WERI-Rb-1 (cell line): ENCODE results near the gene TMCC3.

Experiments used
- DNase-seq: peaks from one replicate; pipeline ENCODE4 v3.0.0-alpha.2; 2020
- H3K27ac ChIP-seq: fragments of 250-450 bp; sonication (Bioruptor Pico); 2 replicates; pipeline ENCODE4 v1.5.1; 2020; ENCODE audit warnings: mild to moderate bottlenecking, moderate library complexity
- H3K27me3 ChIP-seq: fragments of 250-450 bp; sonication (Bioruptor Pico); 2 replicates; pipeline ENCODE4 v1.5.1; 2021; ENCODE audit warnings: mild to moderate bottlenecking, low read depth, moderate library complexity; ENCODE audit not compliant: insufficient read depth, severe bottlenecking
- H3K36me3 ChIP-seq: fragments of 250-450 bp; sonication (Bioruptor Pico); 2 replicates; pipeline ENCODE4 v1.5.1; 2020; ENCODE audit warnings: mild to moderate bottlenecking, moderate library complexity
- H3K4me3 ChIP-seq: 2 replicates; pipeline ENCODE4 v1.5.1; 2011; ENCODE audit warnings: low read depth, mild to moderate bottlenecking, control low read depth, low read length
- H3K9me3 ChIP-seq: fragments of 250-450 bp; sonication (Bioruptor Pico); 2 replicates; pipeline ENCODE4 v1.5.1; 2021; ENCODE audit warnings: mild to moderate bottlenecking, moderate library complexity; ENCODE audit not compliant: severe bottlenecking
- TF ChIP-seq, protein P1 (sequence below): IDR thresholded peaks from 2 replicates; pipeline ENCODE4 v1.5.1; 2011; ENCODE audit warnings: low read depth, mild to moderate bottlenecking, control low read depth, inconsistent platforms, low read length

TMCC3 gene

DNA sequence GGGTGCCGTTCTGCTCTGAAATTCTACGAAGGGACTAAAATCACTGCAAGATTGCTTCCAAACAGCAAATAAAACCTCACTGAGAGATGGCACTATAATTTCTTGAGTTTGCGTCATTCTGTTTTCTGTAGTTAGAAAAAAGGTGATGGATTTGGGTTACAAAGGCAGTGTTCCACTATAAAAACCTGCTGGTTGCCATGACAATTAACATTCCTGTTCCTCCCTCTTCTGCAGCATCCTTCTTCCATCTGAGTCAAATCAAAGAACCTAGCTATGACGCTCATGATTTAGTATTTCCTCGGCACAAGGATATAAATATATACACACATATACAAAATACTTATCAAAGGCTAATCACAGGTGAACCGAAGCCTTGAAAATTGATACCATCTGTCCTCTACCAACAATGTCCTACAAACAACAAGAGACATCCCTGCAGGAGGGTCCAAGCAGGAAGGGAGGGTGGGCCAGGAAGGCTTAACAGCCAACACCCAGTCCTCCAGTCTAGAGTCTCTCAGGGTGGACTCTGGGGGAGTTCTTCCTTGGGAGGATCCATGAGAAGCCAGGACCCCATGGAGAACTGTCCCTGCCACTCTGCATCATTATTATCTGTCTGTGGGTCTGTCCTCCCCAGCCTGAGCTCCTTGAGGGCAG, 21.4 kb downstream of the TMCC3 start:
- H3K27ac ChIP-seq, result no peak overlapping the region
- no peaks in the 10 kb centered on the region for H3K36me3 ChIP-seq
- peaks cover 6% of the 10 kb centered on the region for H3K9me3 ChIP-seq
- TF ChIP-seq, protein P1, sequence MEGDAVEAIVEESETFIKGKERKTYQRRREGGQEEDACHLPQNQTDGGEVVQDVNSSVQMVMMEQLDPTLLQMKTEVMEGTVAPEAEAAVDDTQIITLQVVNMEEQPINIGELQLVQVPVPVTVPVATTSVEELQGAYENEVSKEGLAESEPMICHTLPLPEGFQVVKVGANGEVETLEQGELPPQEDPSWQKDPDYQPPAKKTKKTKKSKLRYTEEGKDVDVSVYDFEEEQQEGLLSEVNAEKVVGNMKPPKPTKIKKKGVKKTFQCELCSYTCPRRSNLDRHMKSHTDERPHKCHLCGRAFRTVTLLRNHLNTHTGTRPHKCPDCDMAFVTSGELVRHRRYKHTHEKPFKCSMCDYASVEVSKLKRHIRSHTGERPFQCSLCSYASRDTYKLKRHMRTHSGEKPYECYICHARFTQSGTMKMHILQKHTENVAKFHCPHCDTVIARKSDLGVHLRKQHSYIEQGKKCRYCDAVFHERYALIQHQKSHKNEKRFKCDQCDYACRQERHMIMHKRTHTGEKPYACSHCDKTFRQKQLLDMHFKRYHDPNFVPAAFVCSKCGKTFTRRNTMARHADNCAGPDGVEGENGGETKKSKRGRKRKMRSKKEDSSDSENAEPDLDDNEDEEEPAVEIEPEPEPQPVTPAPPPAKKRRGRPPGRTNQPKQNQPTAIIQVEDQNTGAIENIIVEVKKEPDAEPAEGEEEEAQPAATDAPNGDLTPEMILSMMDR, result no peak
- no peak overlapping the region for H3K4me3 ChIP-seq
- no peak for DNase-seq
- H3K27me3 ChIP-seq, result no peaks in the 10 kb centered on the region

DNA sequence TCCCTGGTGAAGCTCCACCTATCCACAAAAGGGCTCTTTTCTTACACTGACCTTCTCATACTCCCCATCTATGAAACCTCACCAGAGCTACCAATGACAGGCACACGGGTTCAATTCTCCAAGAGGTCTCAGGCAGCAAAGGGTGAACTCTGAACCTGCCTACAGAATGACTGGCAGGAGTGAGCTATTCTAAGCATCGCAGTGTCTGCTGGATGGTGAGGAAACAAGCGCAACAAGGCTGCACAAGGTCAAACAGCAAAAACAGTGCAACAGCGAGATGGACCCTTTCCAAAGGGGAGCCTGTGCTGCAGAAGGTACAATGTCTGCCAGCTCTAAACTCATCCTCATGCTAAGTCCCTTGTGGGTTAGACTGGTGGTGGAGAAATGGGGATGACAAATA, 22.0 kb downstream of the TMCC3 start:
- H3K27ac ChIP-seq, result no peak overlapping the region
- TF ChIP-seq, protein P1, result no peak
- no peak for DNase-seq
- H3K36me3 ChIP-seq, result no peaks in the 10 kb centered on the region
- H3K9me3 ChIP-seq, result peaks cover 6% of the 10 kb centered on the region
- H3K27me3 ChIP-seq, result no peaks in the 10 kb centered on the region
- no peak overlapping the region for H3K4me3 ChIP-seq

- TF ChIP-seq, protein P1, result no peak
- no peak for DNase-seq
- Histone ChIP-seq H3K27me3 (no peaks in the 10 kb centered on the region), H3K27ac (no peak overlapping the region), H3K4me3 (no peak overlapping the region), H3K36me3 (no peaks in the 10 kb centered on the region), H3K9me3 (peaks cover 6% of the 10 kb centered on the region)
Measured at GRCh38 chr12:94625531-94625930, 24.8 kb downstream of the TMCC3 start.

DNA sequence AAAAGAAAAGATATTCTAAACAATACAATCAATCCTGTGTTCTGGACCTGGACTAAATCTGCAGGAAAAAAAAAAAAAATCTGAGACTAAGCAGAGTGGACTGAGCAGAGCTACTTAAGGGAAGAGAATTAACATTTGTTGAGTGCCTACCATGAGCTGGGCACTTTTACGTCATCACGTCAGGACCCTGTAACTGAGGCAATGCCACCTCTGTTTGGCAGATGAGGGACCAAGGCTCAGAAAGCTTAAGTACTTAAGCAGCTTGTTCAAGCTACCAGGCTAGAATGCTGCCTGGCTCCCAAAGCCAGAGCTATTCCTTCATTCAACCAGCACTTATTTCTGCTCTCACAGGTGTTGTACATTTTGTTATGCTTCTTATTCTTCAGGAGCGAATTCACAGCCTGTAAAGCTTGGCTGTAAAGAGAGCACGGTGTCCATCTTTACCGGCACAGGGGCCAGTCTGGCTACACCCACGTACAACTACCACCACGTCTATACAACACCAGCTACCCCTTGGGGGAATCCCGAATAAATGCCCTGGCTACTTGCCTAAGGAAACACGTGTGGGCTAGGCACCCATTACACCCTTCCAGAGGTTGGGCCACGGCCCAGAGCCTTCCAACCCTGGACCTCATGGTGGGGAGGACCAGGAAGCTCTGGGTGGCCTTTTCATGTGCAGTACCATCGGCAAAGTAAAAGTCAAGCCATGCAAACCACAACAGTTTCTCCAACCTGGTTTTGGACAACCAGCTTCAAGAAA, 27.0 kb downstream of the TMCC3 start:
- DNase-seq, result peak; percentile 14
- TF ChIP-seq, protein P1, result no peak
- Histone ChIP-seq H3K9me3 (peaks cover 6% of the 10 kb centered on the region), H3K27me3 (no peaks in the 10 kb centered on the region), H3K27ac (no peak overlapping the region), H3K4me3 (no peak overlapping the region), H3K36me3 (no peaks in the 10 kb centered on the region)

- Histone ChIP-seq H3K4me3 (no peak overlapping the region), H3K36me3 (no peaks in the 10 kb centered on the region), H3K27ac (no peak overlapping the region), H3K27me3 (no peaks in the 10 kb centered on the region), H3K9me3 (peaks cover 6% of the 10 kb centered on the region)
- DNase-seq, result no peak
- TF ChIP-seq, protein P1, result no peak
Measured at GRCh38 chr12:94622475-94622874, 27.9 kb downstream of the TMCC3 start.
